ENCODE data around the gene SLC7A9.

Gene SLC7A9

DNA sequence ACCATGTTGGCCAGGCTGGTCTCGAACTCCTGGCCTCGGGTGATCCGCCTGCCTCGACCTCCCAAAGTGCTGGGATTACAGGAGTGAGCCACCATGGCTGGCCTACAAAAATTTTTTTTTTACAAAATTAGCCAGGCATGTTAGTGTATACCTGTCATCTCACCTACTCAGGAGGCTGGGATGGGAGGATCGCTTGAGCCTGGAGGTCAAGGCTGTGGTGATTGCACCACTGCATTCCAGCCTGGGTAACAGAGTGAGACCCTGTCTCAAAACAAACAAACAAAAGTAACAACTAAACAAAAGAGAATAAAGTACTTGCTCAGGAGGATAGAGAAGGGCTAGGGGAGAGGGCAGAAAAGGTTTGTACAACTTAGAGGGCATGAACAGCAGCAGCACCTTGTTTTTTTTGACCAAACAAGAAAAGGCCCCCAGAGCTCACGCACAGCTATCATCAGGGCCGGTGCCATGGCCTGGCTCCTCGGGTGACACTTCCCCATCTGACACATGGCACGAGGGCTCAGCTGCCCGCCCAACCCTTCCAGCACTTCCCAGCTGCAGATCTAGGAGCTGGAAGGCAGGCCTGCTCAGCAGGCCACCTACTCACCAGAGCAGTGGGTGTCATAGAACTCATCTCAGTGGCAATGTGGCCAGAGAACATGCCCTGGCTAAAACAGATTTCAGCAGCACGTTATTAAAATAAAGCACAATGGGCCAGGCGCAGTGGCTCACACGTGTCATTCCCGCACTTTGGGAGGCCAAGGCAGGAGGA is 8.6 kb upstream of the SLC7A9 start:
- no peak overlapping the region for H3K4me3 ChIP-seq (replicated peaks in 1 of 2; ENCODE audit: low read depth in 2 of 2, low read length in 2 of 2)
- TF ChIP-seq, protein P1, sequence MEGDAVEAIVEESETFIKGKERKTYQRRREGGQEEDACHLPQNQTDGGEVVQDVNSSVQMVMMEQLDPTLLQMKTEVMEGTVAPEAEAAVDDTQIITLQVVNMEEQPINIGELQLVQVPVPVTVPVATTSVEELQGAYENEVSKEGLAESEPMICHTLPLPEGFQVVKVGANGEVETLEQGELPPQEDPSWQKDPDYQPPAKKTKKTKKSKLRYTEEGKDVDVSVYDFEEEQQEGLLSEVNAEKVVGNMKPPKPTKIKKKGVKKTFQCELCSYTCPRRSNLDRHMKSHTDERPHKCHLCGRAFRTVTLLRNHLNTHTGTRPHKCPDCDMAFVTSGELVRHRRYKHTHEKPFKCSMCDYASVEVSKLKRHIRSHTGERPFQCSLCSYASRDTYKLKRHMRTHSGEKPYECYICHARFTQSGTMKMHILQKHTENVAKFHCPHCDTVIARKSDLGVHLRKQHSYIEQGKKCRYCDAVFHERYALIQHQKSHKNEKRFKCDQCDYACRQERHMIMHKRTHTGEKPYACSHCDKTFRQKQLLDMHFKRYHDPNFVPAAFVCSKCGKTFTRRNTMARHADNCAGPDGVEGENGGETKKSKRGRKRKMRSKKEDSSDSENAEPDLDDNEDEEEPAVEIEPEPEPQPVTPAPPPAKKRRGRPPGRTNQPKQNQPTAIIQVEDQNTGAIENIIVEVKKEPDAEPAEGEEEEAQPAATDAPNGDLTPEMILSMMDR (IDR thresholded peaks at IDR 0.05; ENCODE audit: low read depth, low read length) = no peak
- no peak for DNase-seq (ENCODE audit: low read depth in 2 of 2)

DNA sequence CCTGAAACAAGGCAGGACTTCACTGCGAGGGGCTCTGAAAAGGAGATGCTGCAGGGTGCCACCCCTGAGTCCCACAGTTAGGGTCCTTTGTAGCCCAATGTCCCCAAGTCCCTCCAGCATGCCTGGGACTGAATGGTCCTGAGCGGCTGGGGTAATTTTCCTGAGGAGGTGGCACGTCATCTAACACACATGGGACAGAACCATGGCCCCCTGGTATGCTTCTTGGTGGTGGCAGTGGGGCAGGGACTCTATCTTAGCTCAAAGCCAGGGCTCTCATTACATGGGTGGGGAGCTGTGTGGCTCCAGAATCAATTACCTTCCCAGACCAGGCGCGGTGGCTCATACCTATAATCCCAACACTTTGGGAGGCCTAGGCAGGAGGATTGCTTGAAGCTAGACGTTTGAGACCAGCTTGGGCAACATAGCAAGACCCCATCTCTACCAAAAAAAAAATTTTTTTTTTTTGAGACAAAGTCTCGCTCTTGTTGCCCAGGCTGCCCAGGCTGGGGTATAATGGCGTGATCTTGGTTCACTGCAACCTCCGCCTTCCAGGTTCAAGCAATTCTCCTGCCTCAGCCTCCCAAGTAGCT is 7.9 kb upstream of the SLC7A9 start:
- no peak overlapping the region for H3K4me3 ChIP-seq (replicated peaks in 1 of 2; ENCODE audit: low read depth in 2 of 2, low read length in 2 of 2)
- DNase-seq (ENCODE audit: low read depth in 2 of 2) = no peak
- TF ChIP-seq, protein P1 (IDR thresholded peaks at IDR 0.05; ENCODE audit: low read depth, low read length) = no peak

DNA sequence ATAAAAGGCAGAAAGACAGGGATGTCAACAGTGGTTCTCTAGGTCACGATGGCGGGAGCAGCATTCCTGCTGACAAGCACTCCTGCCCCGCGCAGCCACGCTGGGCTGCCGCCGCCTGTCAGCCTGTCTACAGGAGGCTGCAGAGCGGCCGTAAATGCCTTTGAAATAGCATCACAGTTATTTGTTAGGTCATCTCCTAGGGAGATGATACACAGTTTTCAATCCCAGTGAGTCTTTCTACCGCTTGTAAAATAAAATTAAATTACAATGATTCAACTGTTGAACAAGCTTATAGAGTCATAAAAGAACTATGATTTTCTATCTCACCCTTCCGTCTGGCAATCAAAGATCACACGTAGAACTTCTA is 7.3 kb upstream of the SLC7A9 start:
- TF ChIP-seq, protein P1 (IDR thresholded peaks at IDR 0.05; ENCODE audit: low read depth, low read length) = no peak
- H3K4me3 ChIP-seq (replicated peaks in 1 of 2; ENCODE audit: low read depth in 2 of 2, low read length in 2 of 2) = no peak overlapping the region
- peak; percentile 9 to 39 for DNase-seq (ENCODE audit: low read depth in 2 of 2)

DNA sequence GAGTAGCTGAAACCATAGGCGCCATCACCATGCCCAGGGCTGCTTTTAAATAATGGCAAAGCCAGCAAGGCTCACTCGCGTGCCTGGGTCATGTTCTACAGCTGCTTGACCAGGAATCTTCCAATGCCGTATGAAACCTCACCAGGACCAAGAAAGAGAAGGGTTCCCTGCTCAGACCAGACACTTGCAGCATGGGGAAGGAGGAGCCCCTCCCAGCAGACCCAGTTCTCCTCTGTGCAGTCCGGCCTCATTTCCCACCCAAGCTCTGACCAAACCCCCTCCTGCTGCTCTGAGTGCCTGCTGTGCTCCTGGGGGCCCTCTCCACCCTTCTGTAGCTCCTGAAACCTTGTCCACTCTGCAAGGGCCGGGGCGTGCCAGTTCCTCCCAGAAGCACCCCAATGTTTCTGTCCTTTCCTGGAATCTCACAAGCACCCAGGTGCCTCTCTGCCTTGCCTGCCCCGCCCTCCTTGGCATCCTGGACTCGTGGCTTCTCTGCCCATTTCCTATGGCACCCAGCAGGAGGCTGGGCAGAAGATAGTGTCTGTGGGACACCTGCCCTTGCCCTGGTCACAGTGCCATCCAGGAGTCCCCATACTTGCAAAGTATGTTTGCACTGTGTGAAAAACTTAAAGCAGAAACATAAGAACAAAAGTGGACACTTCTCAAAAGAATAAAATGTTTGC is 6.8 kb upstream of the SLC7A9 start:
- no peak for DNase-seq (ENCODE audit: low read depth in 2 of 2)
- TF ChIP-seq, protein P1 (IDR thresholded peaks at IDR 0.05; ENCODE audit: low read depth, low read length) = no peak
- no peak overlapping the region for H3K4me3 ChIP-seq (replicated peaks in 1 of 2; ENCODE audit: low read depth in 2 of 2, low read length in 2 of 2)

DNA sequence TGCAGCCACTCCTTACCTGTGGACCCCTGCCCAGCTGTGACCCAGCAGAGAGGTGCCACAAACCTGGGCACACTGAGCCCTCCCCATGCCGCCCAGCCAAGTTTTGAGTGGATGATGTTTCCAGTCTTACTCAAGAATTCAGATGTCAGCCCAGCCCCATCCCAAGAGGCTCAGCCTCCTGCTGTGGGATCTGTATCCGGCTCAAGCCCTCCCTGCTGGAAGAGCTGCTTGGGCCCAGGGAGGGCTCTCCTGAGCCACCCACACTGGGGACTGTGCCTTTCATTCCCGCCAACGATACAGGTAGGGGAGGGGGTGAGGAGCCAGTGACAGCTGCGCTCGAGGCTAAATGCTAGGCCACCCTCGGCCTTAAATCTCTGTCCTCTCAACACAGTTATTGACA is 5.9 kb upstream of the SLC7A9 start:
- DNase-seq (ENCODE audit: low read depth in 2 of 2) = no peak
- no peak overlapping the region for H3K4me3 ChIP-seq (replicated peaks in 1 of 2; ENCODE audit: low read depth in 2 of 2, low read length in 2 of 2)
- TF ChIP-seq, protein P1 (IDR thresholded peaks at IDR 0.05; ENCODE audit: low read depth, low read length) = no peak

DNA sequence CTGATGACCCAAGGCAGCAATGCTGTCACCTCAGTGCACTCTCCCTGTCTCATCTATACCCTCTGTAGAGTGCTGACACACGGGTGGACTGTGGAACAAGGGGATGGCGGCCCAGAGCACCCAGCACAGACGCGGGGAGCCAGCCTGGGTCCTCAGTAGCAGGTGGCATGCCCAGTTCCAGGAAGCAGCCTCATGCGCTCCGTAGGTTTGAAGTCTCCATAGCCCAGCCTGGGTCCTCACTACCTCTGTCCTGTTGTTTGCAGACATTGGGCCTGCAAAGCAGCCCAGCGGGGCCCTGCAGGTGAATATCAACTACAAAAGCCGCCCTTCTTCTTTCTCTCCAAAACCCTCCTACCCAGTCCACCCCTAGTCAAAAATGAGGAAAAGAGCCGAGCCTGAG is 5.0 kb upstream of the SLC7A9 start:
- DNase-seq (ENCODE audit: low read depth in 2 of 2) = no peak
- no peak overlapping the region for H3K4me3 ChIP-seq (replicated peaks in 1 of 2; ENCODE audit: low read depth in 2 of 2, low read length in 2 of 2)
- TF ChIP-seq, protein P1 (IDR thresholded peaks at IDR 0.05; ENCODE audit: low read depth, low read length) = no peak
